G401.6 (cell line): ENCODE results near the gene DAB2.
"Not testable (repeated sequence)": the region's sequence is repeated elsewhere in the genome, so short reads cannot be mapped to it uniquely, and the experiment has no call there.

ENCODE experiments used
- FAIRE-seq: peaks from 2 replicates; lab custom pipeline; 2012; peaks lifted over from hg19 to GRCh38; lab: Jason Lieb, UNC

Gene DAB2

GRCh38 chr5:39340506-39340905 lies 84.3 kb downstream of the DAB2 start:
- FAIRE-seq, result no peak

- no peak for FAIRE-seq
Measured at GRCh38 chr5:39337252-39337915, 87.4 kb downstream of the DAB2 start.

- not testable (repeated sequence) for FAIRE-seq
Measured at GRCh38 chr5:39334296-39334695, 90.5 kb downstream of the DAB2 start.

- no peak for FAIRE-seq
Measured at GRCh38 chr5:39333104-39333503, 91.7 kb downstream of the DAB2 start.

- no peak for FAIRE-seq
Measured at GRCh38 chr5:39331861-39332381, 92.9 kb downstream of the DAB2 start.

- FAIRE-seq, result no peak
Measured at GRCh38 chr5:39328731-39329130, 96.0 kb downstream of the DAB2 start.

- FAIRE-seq, result no peak
Measured at GRCh38 chr5:39323542-39323941, 101.2 kb downstream of the DAB2 start.
